ENCODE data around the gene PON3. TPM values are rescaled to one million over a fixed set of nuclear protein-coding genes. Genes with fewer than 3 reads are reported as not detected.
A peak's percentile ranks its signal among the peaks of the same experiment; 100 is the strongest.

PON3 gene
- total RNA-seq, 1 experiment from 2014 or later: 15.0 TPM

- no peak overlapping the region for H3K27ac Mint-ChIP-seq (ENCODE audit: unreplicated experiment)
- no peak for DNase-seq
- peaks cover 2% of the 10 kb centered on the region for H3K27me3 Mint-ChIP-seq (ENCODE audit: insufficient read depth, unreplicated experiment)
- POLR2A ChIA-PET: no interaction called here
- CTCF ChIA-PET: interaction anchor here (1.3 kb wide), 1 partner anchor 120 kb away, joined by 3 read pairs; no protein-coding TSS in a partner anchor
- no TSS peak for BruUV-seq (replicated peaks)
- peak; percentile 18 to 37 for TF ChIP-seq CTCF (IDR thresholded peaks at IDR 0.05; ENCODE audit: insufficient read depth in 1 of 2, low read depth in 1 of 2, low read length in 1 of 2, severe bottlenecking in 1 of 2, unreplicated experiment in 1 of 2)
- Histone ChIP-seq H3K36me3 (ENCODE audit: control insufficient read depth, insufficient read depth, low read length) (no peaks in the 10 kb centered on the region), H3K4me1 (no peaks in the 10 kb centered on the region), H3K27me3 (replicated peaks; ENCODE audit: control insufficient read depth, insufficient read depth, low read length) (no peaks in the 10 kb centered on the region), H3K4me3 (ENCODE audit: low read depth, low read length) (no peak overlapping the region), H3K9me3 (peaks cover 7% of the 10 kb centered on the region; the same call in 1 of the 2 replicates)
- H3K9me3 Mint-ChIP-seq (ENCODE audit: unreplicated experiment): no peaks in the 10 kb centered on the region
- intact Hi-C loops (cut with micrococcal nuclease; ENCODE audit: unreplicated experiment): loop anchor here (1.0 to 5.0 kb wide), 2 partner anchors 121 to 330 kb away; no protein-coding TSS in a partner anchor
- H3K36me3 Mint-ChIP-seq (ENCODE audit: insufficient read depth, unreplicated experiment): no peaks in the 10 kb centered on the region
- no peak overlapping the region for H3K4me3 Mint-ChIP-seq (ENCODE audit: unreplicated experiment)
- H3K4me1 Mint-ChIP-seq (ENCODE audit: low read depth, unreplicated experiment): no peaks in the 10 kb centered on the region
Measured at GRCh38 chr7:95357623-95358022, 38.6 kb downstream of the PON3 start.

- no peak overlapping the region for H3K4me3 ChIP-seq (ENCODE audit: low read depth, low read length)
- no peak overlapping the region for H3K27ac Mint-ChIP-seq (ENCODE audit: unreplicated experiment)
- no peaks in the 10 kb centered on the region for H3K9me3 Mint-ChIP-seq (ENCODE audit: unreplicated experiment)
- peak in 1 of 2 experiments; percentile 34 for DNase-seq
- H3K36me3 Mint-ChIP-seq (ENCODE audit: insufficient read depth, unreplicated experiment): no peaks in the 10 kb centered on the region
- no peaks in the 10 kb centered on the region for H3K27me3 Mint-ChIP-seq (ENCODE audit: insufficient read depth, unreplicated experiment)
- no peaks in the 10 kb centered on the region for H3K9me3 ChIP-seq
- peak; percentile 16 to 26 for TF ChIP-seq CTCF (IDR thresholded peaks at IDR 0.05; ENCODE audit: insufficient read depth in 1 of 2, low read depth in 1 of 2, low read length in 1 of 2, severe bottlenecking in 1 of 2, unreplicated experiment in 1 of 2)
- no peaks in the 10 kb centered on the region for H3K4me1 Mint-ChIP-seq (ENCODE audit: low read depth, unreplicated experiment)
- no peaks in the 10 kb centered on the region for H3K4me1 ChIP-seq
- no TSS peak for BruUV-seq (replicated peaks)
- H3K4me3 Mint-ChIP-seq (ENCODE audit: unreplicated experiment): no peak overlapping the region
- CTCF ChIA-PET: interaction anchor here (0.6 to 0.8 kb wide), 2 partner anchors 12 to 134 kb away, joined by 3 to 6 read pairs; no protein-coding TSS in a partner anchor
- intact Hi-C loops (cut with micrococcal nuclease; ENCODE audit: unreplicated experiment): loop anchor here (1.0 kb wide), 1 partner anchor 136 kb away; no protein-coding TSS in a partner anchor
- no peaks in the 10 kb centered on the region for H3K27me3 ChIP-seq (replicated peaks; ENCODE audit: control insufficient read depth, insufficient read depth, low read length)
- POLR2A ChIA-PET: no interaction called here
- no peaks in the 10 kb centered on the region for H3K36me3 ChIP-seq (ENCODE audit: control insufficient read depth, insufficient read depth, low read length)
Measured at GRCh38 chr7:95342642-95343307, 53.4 kb downstream of the PON3 start.

- TF ChIP-seq CTCF (IDR thresholded peaks at IDR 0.05; ENCODE audit: insufficient read depth in 1 of 2, low read depth in 1 of 2, low read length in 1 of 2, severe bottlenecking in 1 of 2, unreplicated experiment in 1 of 2): no peak
- H3K36me3 ChIP-seq (ENCODE audit: control insufficient read depth, insufficient read depth, low read length): no peaks in the 10 kb centered on the region
- Mint-ChIP-seq H3K4me3 (ENCODE audit: unreplicated experiment) (no peak overlapping the region), H3K9me3 (ENCODE audit: unreplicated experiment) (no peaks in the 10 kb centered on the region), H3K27ac (ENCODE audit: unreplicated experiment) (no peak overlapping the region), H3K36me3 (ENCODE audit: insufficient read depth, unreplicated experiment) (no peaks in the 10 kb centered on the region), H3K4me1 (ENCODE audit: low read depth, unreplicated experiment) (no peaks in the 10 kb centered on the region), H3K27me3 (ENCODE audit: insufficient read depth, unreplicated experiment) (no peaks in the 10 kb centered on the region)
- intact Hi-C loops (cut with micrococcal nuclease; ENCODE audit: unreplicated experiment): no loop called here
- POLR2A ChIA-PET: no interaction called here
- H3K4me1 ChIP-seq: no peaks in the 10 kb centered on the region
- no peaks in the 10 kb centered on the region for H3K9me3 ChIP-seq
- H3K27me3 ChIP-seq (replicated peaks; ENCODE audit: control insufficient read depth, insufficient read depth, low read length): no peaks in the 10 kb centered on the region
- CTCF ChIA-PET: no interaction called here
- no peak overlapping the region for H3K4me3 ChIP-seq (ENCODE audit: low read depth, low read length)
- BruUV-seq (replicated peaks): no TSS peak
- DNase-seq: no peak
Measured at GRCh38 chr7:95342029-95342428, 54.1 kb downstream of the PON3 start.
